ENCODE measurements around the gene TMCC1.
"Not testable (repeated sequence)": the region's sequence is repeated elsewhere in the genome, so short reads cannot be mapped to it uniquely, and the experiment has no call there.

Gene TMCC1

GRCh38 chr3:129613367-129613740, 280.2 kb downstream of the TMCC1 start:
- in situ Hi-C loops (cut with HindIII; ENCODE audit: low pct_ligation_motif_present, low pct_unique_long_range_greater_than_20kb, low sequenced_read_pairs) = no loop called here
- no peak for DNase-seq

GRCh38 chr3:129612534-129613366, 280.8 kb downstream of the TMCC1 start:
- DNase-seq = no peak
- in situ Hi-C loops (cut with HindIII; ENCODE audit: low pct_ligation_motif_present, low pct_unique_long_range_greater_than_20kb, low sequenced_read_pairs) = no loop called here

- DNase-seq = peak; percentile 33
Observed at GRCh38 chr3:129611812-129612533, 281.5 kb downstream of the TMCC1 start.

GRCh38 chr3:129611446-129611800, 282.1 kb downstream of the TMCC1 start:
- no peak for DNase-seq
- in situ Hi-C loops (cut with HindIII; ENCODE audit: low pct_ligation_motif_present, low pct_unique_long_range_greater_than_20kb, low sequenced_read_pairs) = no loop called here

More at GRCh38 chr3:129611812-129612533, 281.5 kb downstream of the TMCC1 start:
- in situ Hi-C loops (cut with HindIII; ENCODE audit: low pct_ligation_motif_present, low pct_unique_long_range_greater_than_20kb, low sequenced_read_pairs) = no loop called here

- DNase-seq; in situ Hi-C loops (cut with HindIII; ENCODE audit: low pct_ligation_motif_present, low pct_unique_long_range_greater_than_20kb, low sequenced_read_pairs): not testable (repeated sequence)
Observed at GRCh38 chr3:129610794-129611445, 282.6 kb downstream of the TMCC1 start.

- DNase-seq = no peak
- in situ Hi-C loops (cut with HindIII; ENCODE audit: low pct_ligation_motif_present, low pct_unique_long_range_greater_than_20kb, low sequenced_read_pairs) = no loop called here
Observed at GRCh38 chr3:129610276-129610675, 283.2 kb downstream of the TMCC1 start.

GRCh38 chr3:129609591-129610182, 283.8 kb downstream of the TMCC1 start:
- no peak for DNase-seq
- in situ Hi-C loops (cut with HindIII; ENCODE audit: low pct_ligation_motif_present, low pct_unique_long_range_greater_than_20kb, low sequenced_read_pairs) = no loop called here

- no peak for DNase-seq
- in situ Hi-C loops (cut with HindIII; ENCODE audit: low pct_ligation_motif_present, low pct_unique_long_range_greater_than_20kb, low sequenced_read_pairs) = no loop called here
Observed at GRCh38 chr3:129608936-129609590, 284.4 kb downstream of the TMCC1 start.

- in situ Hi-C loops (cut with HindIII; ENCODE audit: low pct_ligation_motif_present, low pct_unique_long_range_greater_than_20kb, low sequenced_read_pairs) = no loop called here
Observed at GRCh38 chr3:129608087-129608935, 285.2 kb downstream of the TMCC1 start.

GRCh38 chr3:129607391-129608068, 286.0 kb downstream of the TMCC1 start:
- in situ Hi-C loops (cut with HindIII; ENCODE audit: low pct_ligation_motif_present, low pct_unique_long_range_greater_than_20kb, low sequenced_read_pairs) = no loop called here
- DNase-seq = no peak

More at GRCh38 chr3:129608087-129608935, 285.2 kb downstream of the TMCC1 start:
- DNase-seq = peak; percentile 39

GRCh38 chr3:129606636-129607390, 286.7 kb downstream of the TMCC1 start, which contains the start of gene PLXND1:
Gene PLXND1, minus strand, starts transcription at chr3:129606676. Its CDS starts 37 bp downstream, at chr3:129606639.
- in situ Hi-C loops (cut with HindIII; ENCODE audit: low pct_ligation_motif_present, low pct_unique_long_range_greater_than_20kb, low sequenced_read_pairs) = no loop called here
- DNase-seq = peak; percentile 59

- DNase-seq = peak; percentile 36
- in situ Hi-C loops (cut with HindIII; ENCODE audit: low pct_ligation_motif_present, low pct_unique_long_range_greater_than_20kb, low sequenced_read_pairs) = no loop called here
Observed at GRCh38 chr3:129605922-129606635, 287.4 kb downstream of the TMCC1 start.

GRCh38 chr3:129605203-129605921, 288.1 kb downstream of the TMCC1 start:
- in situ Hi-C loops (cut with HindIII; ENCODE audit: low pct_ligation_motif_present, low pct_unique_long_range_greater_than_20kb, low sequenced_read_pairs) = no loop called here
- no peak for DNase-seq

GRCh38 chr3:129604767-129605166, 288.7 kb downstream of the TMCC1 start:
- DNase-seq = no peak
- in situ Hi-C loops (cut with HindIII; ENCODE audit: low pct_ligation_motif_present, low pct_unique_long_range_greater_than_20kb, low sequenced_read_pairs) = no loop called here

- in situ Hi-C loops (cut with HindIII; ENCODE audit: low pct_ligation_motif_present, low pct_unique_long_range_greater_than_20kb, low sequenced_read_pairs) = no loop called here
- DNase-seq = no peak
Observed at GRCh38 chr3:129603991-129604749, 289.3 kb downstream of the TMCC1 start.

Data from ACHN (cell line).